PC-3 (cell line): ENCODE data around the gene NEDD4L. TPM values are rescaled to one million over a fixed set of nuclear protein-coding genes. Genes with fewer than 3 reads are reported as not detected.

Source experiments
- ATAC-seq: fragments of 200-7000 bp; cut with Tn5 transposase; 2 replicates; pipeline ENCODE4 v1.9.1; 2020; ENCODE audit warnings: mild to moderate bottlenecking, moderate library complexity
- BruUV-seq: library from RNA; stranded (reverse); fragments of 400-500 nt; replicated peaks from 2 replicates; lab custom pipeline; 2021; lab: Mats Ljungman, UMichigan
- CTCF ChIA-PET: fragments of 300-600 bp; sonication (Branson Sonifier 250); formaldehyde crosslinking; loops from one replicate; lab custom pipeline; 2022; ENCODE audit warnings: antibody characterized with exemption; lab: Charles Lee
- POLR2A ChIA-PET: fragments of 300-600 bp; sonication (Branson Sonifier 250); formaldehyde crosslinking; loops from one replicate; lab custom pipeline; 2022; ENCODE audit warnings: antibody characterized with exemption; ENCODE audit not compliant: unreplicated experiment; lab: Charles Lee
- DNase-seq: peaks from one replicate; pipeline ENCODE4 v3.0.0-alpha.2; 2015
- H2AFZ ChIP-seq: fragments of 300-600 bp; sonication (generic); 2 replicates; pipeline ENCODE4 v1.6.0; 2016; ENCODE audit warnings: antibody characterized with exemption, low read length
- H3F3A ChIP-seq: fragments of 300-600 bp; sonication (generic); one replicate; pipeline ENCODE4 v1.6.0; 2017; ENCODE audit warnings: antibody characterized with exemption, low read length, control low read depth, mild to moderate bottlenecking; ENCODE audit not compliant: unreplicated experiment
- H3K27ac ChIP-seq: fragments of 300-600 bp; sonication (generic); 2 replicates; pipeline ENCODE4 v1.5.1; 2016; ENCODE audit warnings: mild to moderate bottlenecking, low read length
- H3K27me3 ChIP-seq: fragments of 300-600 bp; sonication (generic); 2 replicates; pipeline ENCODE4 v1.6.1; 2016; ENCODE audit warnings: low read length, mixed read lengths
- H3K36me3 ChIP-seq: fragments of 300-600 bp; sonication (generic); 2 replicates; pipeline ENCODE4 v1.6.1; 2016; ENCODE audit warnings: low read depth, mixed run types, low read length, mixed read lengths
- H3K4me1 ChIP-seq: fragments of 300-600 bp; sonication (generic); 2 replicates; pipeline ENCODE4 v1.5.1; 2016; ENCODE audit warnings: low read length; ENCODE audit not compliant: insufficient read depth
- H3K4me2 ChIP-seq: fragments of 300-600 bp; sonication (generic); 2 replicates; pipeline ENCODE4 v1.6.0; 2016; ENCODE audit warnings: low read length
- H3K4me3 ChIP-seq: fragments of 300-600 bp; sonication (generic); 2 replicates; pipeline ENCODE4 v1.5.1; 2016; ENCODE audit warnings: mild to moderate bottlenecking, low read length, mixed read lengths
- H3K79me2 ChIP-seq: fragments of 300-600 bp; sonication (generic); 2 replicates; pipeline ENCODE4 v1.6.1; 2017; ENCODE audit warnings: low read length, mixed read lengths
- H3K9ac ChIP-seq: fragments of 300-600 bp; sonication (generic); 2 replicates; pipeline ENCODE4 v1.6.0; 2016; ENCODE audit warnings: mild to moderate bottlenecking, low read length
- H3K9me2 ChIP-seq: fragments of 300-600 bp; sonication (generic); replicated peaks from 2 replicates; pipeline ENCODE4 v1.6.1; 2016; ENCODE audit warnings: mixed run types, low read length, mixed read lengths
- H3K9me3 ChIP-seq: fragments of 300-600 bp; sonication (generic); 2 replicates; pipeline ENCODE4 v1.6.1; 2016; ENCODE audit warnings: low read length, mixed read lengths
- H4K20me1 ChIP-seq: fragments of 300-600 bp; sonication (generic); 2 replicates; pipeline ENCODE4 v1.6.1; 2016; ENCODE audit warnings: low read length, mixed read lengths
- CTCF ChIP-seq: fragments of 300-600 bp; sonication (generic); conservative IDR thresholded peaks from 2 replicates; pipeline ENCODE4 v1.5.1; 2017; ENCODE audit warnings: antibody characterized with exemption, low read depth, mild to moderate bottlenecking, low read length
- EZH2 ChIP-seq: fragments of 300-600 bp; sonication (generic); IDR thresholded peaks from one replicate; pipeline ENCODE4 v1.6.1; 2017; ENCODE audit warnings: antibody characterized with exemption, mild to moderate bottlenecking, low read length; ENCODE audit not compliant: unreplicated experiment
- EZH2phosphoT487 ChIP-seq: fragments of 300-600 bp; sonication (generic); IDR thresholded peaks from 2 replicates; pipeline ENCODE4 v1.6.1; 2018; ENCODE audit warnings: mild to moderate bottlenecking, antibody characterized with exemption, low read length, borderline replicate concordance
- intact Hi-C: fragments of 100-400 bp; cut with micrococcal nuclease; formaldehyde crosslinking; loops from 2 replicates; pipeline ENCODE4 v1.9.0; 2023
- total RNA-seq: library from RNA; depleted of rRNA; stranded (reverse); fragments of >200 nt; gene quantifications from 2 replicates; pipeline ENCODE4 v1.2.3, GENCODE V29; 2014

NEDD4L gene
- total RNA-seq, 1 experiment from 2014 or later = 105 TPM

DNA sequence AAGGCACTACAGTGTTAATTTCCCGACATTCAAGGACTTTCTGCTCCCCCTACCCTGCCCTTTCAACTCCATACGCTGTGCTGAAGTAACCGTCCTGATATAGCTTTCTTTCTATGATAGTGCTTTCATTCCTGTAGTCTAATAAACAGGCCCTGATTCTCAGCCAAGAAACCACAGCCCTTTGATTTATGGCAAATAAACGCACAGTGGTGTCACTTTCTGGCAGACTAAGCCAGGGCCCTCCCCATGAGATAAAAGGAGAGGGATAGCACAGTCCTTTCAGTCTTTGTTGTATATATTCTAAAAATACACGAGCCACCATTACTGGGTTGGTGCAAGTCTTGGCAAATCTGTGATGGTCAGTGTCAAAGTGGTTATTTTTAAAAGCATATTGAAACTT lies 293.7 kb downstream of the NEDD4L start:
- H3K27ac ChIP-seq = no peak overlapping the region
- no peaks in the 10 kb centered on the region for H4K20me1 ChIP-seq
- H3K4me3 ChIP-seq = no peak overlapping the region
- no peak overlapping the region for H3K9ac ChIP-seq
- H3K9me2 ChIP-seq = no peaks in the 10 kb centered on the region
- TF ChIP-seq EZH2phosphoT487 = no peak
- no peak for TF ChIP-seq EZH2
- TF ChIP-seq CTCF = no peak
- no peak overlapping the region for H3K4me2 ChIP-seq
- no peaks in the 10 kb centered on the region for H3K9me3 ChIP-seq
- H3K4me1 ChIP-seq = no peaks in the 10 kb centered on the region
- no peak overlapping the region for H2AFZ ChIP-seq
- peaks cover 26% of the 10 kb centered on the region for H3K36me3 ChIP-seq
- intact Hi-C loops = no loop called here
- H3K27me3 ChIP-seq = no peaks in the 10 kb centered on the region
- no peaks in the 10 kb centered on the region for H3K79me2 ChIP-seq
- CTCF ChIA-PET = no interaction called here
- no peak for DNase-seq
- no peak for ATAC-seq
- BruUV-seq = no TSS peak
- POLR2A ChIA-PET = no interaction called here
- H3F3A ChIP-seq = no peaks in the 10 kb centered on the region

GRCh38 chr18:58338141-58338540 lies 294.1 kb downstream of the NEDD4L start:
- Histone ChIP-seq H3K4me2 (no peak overlapping the region), H3K4me1 (no peaks in the 10 kb centered on the region), H4K20me1 (no peaks in the 10 kb centered on the region), H3K9me2 (no peaks in the 10 kb centered on the region), H2AFZ (no peak overlapping the region), H3K4me3 (no peak overlapping the region), H3K36me3 (peaks cover 25% of the 10 kb centered on the region), H3K9me3 (no peaks in the 10 kb centered on the region), H3K27ac (no peak overlapping the region), H3K27me3 (no peaks in the 10 kb centered on the region), H3K9ac (no peak overlapping the region), H3F3A (no peaks in the 10 kb centered on the region), H3K79me2 (no peaks in the 10 kb centered on the region)
- BruUV-seq = no TSS peak
- intact Hi-C loops = no loop called here
- TF ChIP-seq EZH2 (no peak), EZH2phosphoT487 (no peak), CTCF (no peak)
- ATAC-seq (no peak), DNase-seq (no peak)
- POLR2A ChIA-PET = no interaction called here
- CTCF ChIA-PET = no interaction called here

- Histone ChIP-seq H3K4me1 (no peaks in the 10 kb centered on the region), H2AFZ (no peak overlapping the region), H3K9me3 (no peaks in the 10 kb centered on the region), H3K9ac (no peak overlapping the region), H4K20me1 (no peaks in the 10 kb centered on the region), H3K79me2 (no peaks in the 10 kb centered on the region), H3K27ac (no peak overlapping the region), H3F3A (no peaks in the 10 kb centered on the region), H3K9me2 (no peaks in the 10 kb centered on the region), H3K4me3 (no peak overlapping the region), H3K27me3 (no peaks in the 10 kb centered on the region), H3K36me3 (peaks cover 22% of the 10 kb centered on the region), H3K4me2 (no peak overlapping the region)
- BruUV-seq = no TSS peak
- TF ChIP-seq EZH2phosphoT487 (no peak), CTCF (no peak)
- POLR2A ChIA-PET = no interaction called here
- ATAC-seq = no peak
- CTCF ChIA-PET = no interaction called here
- intact Hi-C loops = no loop called here
- no peak for DNase-seq
Measured at GRCh38 chr18:58338961-58339592, 295.1 kb downstream of the NEDD4L start.
